Colonic mucosa (tissue), 4 donors: ENCODE measurements around the gene CAMSAP1. TPM values are rescaled to one million over a fixed set of nuclear protein-coding genes. Genes with fewer than 3 reads are reported as not detected.

Experiments used
- DNase-seq: peaks from one replicate; pipeline ENCODE4 v3.0.0-alpha.2; 2020
- H3K27ac ChIP-seq: fragments of 200-600 bp; one replicate; pipeline ENCODE4 v1.8.0; 2021
- H3K27me3 ChIP-seq: fragments of 200-600 bp; one replicate; pipeline ENCODE4 v1.8.0; 2021
- H3K36me3 ChIP-seq: fragments of 200-600 bp; one replicate; pipeline ENCODE4 v1.8.0; 2021
- H3K4me1 ChIP-seq: fragments of 200-600 bp; one replicate; pipeline ENCODE4 v1.8.0; 2021; ENCODE audit warnings: mild to moderate bottlenecking
- H3K4me3 ChIP-seq: fragments of 200-600 bp; one replicate; pipeline ENCODE4 v1.8.0; 2021
- H3K9ac ChIP-seq, 2 donors: one replicate each; pipeline ENCODE4 v1.7.0; 2013; ENCODE audit warnings: control low read depth in 2 of 2, low read depth in 2 of 2, low read length in 2 of 2
- H3K9me3 ChIP-seq: fragments of 200-600 bp; one replicate; pipeline ENCODE4 v1.8.0; 2021
- intact Hi-C: fragments of 100-400 bp; cut with DNase I; formaldehyde crosslinking; loops from one replicate; pipeline ENCODE4 v1.14.1; 2022
- total RNA-seq, 2 donors: library from RNA; stranded (reverse); fragmentation: NEBNext Ultra II Directional in 1 of 2; extraction: Animal tissue kit (Norgen Biotek cat#: 25700) in 1 of 2; gene quantifications; one replicate each; pipeline ENCODE4 v1.2.1, GENCODE V29; 2021
- TF ChIP-seq, protein P1 (sequence below): fragments of 200-600 bp; IDR thresholded peaks from one replicate; pipeline ENCODE4 v1.8.0; 2022; ENCODE audit warnings: antibody characterized with exemption, mild to moderate bottlenecking
- donor health status: healthy.
- donor health status: DM: no; HTN: no; CAD: no.
- donor health status: DM: no; HTN: no; CAD: no.

CAMSAP1 gene
- total RNA-seq, 2 donors from 2014 or later = 14.0 to 14.4 TPM

DNA sequence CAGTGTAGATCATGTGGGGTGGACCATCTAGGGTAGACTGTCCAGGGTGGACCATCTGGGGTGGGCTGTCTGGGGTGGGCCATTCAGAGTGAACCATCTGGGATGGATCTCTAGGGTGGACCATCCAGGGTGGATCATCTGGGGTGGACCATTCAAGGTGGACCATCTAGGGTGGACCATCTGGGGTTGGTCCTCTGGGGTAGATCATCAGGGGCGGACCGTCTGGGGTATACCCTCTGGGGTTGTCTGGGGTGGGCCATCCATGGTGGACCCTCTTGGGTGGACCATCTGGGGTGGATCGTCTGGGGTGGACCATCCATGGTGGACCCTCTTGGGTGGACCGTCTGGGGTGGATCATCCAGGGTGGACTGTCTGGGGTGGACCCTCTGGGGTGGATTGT lies 141.1 kb downstream of the CAMSAP1 start:
- H3K27me3 ChIP-seq = no peaks in the 10 kb centered on the region
- DNase-seq = no peak
- intact Hi-C loops = no loop called here
- no peak overlapping the region for H3K4me3 ChIP-seq
- no peaks in the 10 kb centered on the region for H3K4me1 ChIP-seq
- H3K27ac ChIP-seq = no peak overlapping the region
- TF ChIP-seq, protein P1, sequence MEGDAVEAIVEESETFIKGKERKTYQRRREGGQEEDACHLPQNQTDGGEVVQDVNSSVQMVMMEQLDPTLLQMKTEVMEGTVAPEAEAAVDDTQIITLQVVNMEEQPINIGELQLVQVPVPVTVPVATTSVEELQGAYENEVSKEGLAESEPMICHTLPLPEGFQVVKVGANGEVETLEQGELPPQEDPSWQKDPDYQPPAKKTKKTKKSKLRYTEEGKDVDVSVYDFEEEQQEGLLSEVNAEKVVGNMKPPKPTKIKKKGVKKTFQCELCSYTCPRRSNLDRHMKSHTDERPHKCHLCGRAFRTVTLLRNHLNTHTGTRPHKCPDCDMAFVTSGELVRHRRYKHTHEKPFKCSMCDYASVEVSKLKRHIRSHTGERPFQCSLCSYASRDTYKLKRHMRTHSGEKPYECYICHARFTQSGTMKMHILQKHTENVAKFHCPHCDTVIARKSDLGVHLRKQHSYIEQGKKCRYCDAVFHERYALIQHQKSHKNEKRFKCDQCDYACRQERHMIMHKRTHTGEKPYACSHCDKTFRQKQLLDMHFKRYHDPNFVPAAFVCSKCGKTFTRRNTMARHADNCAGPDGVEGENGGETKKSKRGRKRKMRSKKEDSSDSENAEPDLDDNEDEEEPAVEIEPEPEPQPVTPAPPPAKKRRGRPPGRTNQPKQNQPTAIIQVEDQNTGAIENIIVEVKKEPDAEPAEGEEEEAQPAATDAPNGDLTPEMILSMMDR = no peak
- no peak overlapping the region for H3K9ac ChIP-seq
- no peaks in the 10 kb centered on the region for H3K9me3 ChIP-seq
- H3K36me3 ChIP-seq = no peaks in the 10 kb centered on the region

DNA sequence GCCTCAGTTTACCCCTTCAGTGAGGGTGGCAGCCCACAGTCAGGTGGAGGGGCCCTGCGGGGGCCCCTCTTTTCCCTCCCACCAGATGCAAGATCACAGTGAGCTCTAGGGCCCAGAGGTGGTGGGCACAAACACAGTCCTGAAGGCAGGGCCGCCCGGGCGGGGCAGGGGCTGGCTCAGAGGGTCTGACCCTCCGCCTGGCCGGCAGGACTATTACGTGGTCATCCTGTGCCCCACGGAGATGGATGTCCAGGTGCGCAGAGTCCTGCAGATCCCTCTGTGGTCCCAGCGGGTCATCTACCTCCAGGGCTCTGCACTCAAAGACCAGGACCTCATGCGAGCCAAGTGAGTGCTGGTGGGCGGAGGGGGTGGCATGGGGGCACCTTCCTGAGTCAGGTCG lies 141.9 kb downstream of the CAMSAP1 start:
- DNase-seq = no peak
- intact Hi-C loops = no loop called here
- no peaks in the 10 kb centered on the region for H3K9me3 ChIP-seq
- H3K27ac ChIP-seq = no peak overlapping the region
- no peak overlapping the region for H3K4me3 ChIP-seq
- no peak overlapping the region for H3K9ac ChIP-seq
- no peaks in the 10 kb centered on the region for H3K27me3 ChIP-seq
- H3K4me1 ChIP-seq = no peaks in the 10 kb centered on the region
- TF ChIP-seq, protein P1 = no peak
- H3K36me3 ChIP-seq = no peaks in the 10 kb centered on the region

DNA sequence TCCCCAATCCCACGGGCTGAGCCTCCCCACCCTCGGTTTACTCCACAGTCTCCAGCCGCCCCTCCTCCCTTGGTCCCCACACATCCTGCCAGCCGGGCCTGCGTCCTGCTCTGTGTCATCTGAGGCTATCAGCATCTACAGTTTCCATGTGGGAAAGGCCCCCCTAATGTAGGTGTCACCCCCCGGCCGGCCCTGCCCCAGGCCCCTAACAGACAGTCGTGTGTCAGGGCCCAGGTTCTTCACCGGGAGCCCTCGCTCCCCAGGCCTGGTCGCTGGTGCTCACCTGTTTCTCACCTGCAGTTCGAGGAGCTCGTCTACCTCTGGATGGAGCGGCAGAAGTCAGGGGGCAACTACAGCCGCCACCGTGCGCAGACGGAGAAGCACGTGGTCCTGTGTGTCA lies 142.6 kb downstream of the CAMSAP1 start:
- Histone ChIP-seq H3K4me3 (no peak overlapping the region), H3K9me3 (no peaks in the 10 kb centered on the region), H3K27me3 (no peaks in the 10 kb centered on the region), H3K9ac (no peak overlapping the region), H3K27ac (no peak overlapping the region), H3K36me3 (no peaks in the 10 kb centered on the region), H3K4me1 (no peaks in the 10 kb centered on the region)
- TF ChIP-seq, protein P1 = no peak
- no peak for DNase-seq
- intact Hi-C loops = no loop called here

DNA sequence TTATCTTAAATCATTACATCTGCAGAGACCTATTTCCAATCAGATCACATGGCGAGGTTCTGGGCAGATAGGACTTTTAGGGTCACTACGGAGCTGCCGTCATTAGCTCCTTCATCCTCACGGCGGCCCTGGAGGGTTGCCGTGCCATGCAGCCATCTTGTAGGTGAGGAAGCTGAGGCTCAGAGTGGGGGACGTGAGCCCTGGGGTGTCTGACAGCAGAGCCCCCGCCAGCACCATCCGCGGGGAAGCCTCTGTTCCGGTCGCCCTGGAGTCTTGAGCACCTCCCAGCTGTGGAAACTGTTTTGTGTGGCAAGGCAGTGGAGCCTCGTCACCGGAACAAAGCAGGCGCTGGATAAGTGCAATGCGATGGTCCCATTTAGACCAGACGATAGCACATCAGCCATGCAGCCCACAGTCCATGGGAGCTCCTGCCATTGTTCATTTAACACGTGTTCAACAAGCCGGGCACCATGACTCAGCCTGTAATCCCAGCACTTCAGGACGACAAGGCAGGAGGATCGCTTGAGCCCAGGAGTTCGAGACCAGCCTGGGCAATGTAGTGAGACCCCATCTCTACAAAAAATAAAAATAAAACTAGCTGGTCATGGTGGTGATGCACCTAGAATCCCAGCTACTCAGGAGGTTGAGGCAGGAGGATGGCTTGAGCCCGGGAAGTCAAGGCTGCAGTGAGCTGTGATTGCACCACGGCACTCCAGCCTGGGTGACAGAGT lies 143.5 kb downstream of the CAMSAP1 start:
- DNase-seq = no peak
- intact Hi-C loops = no loop called here

DNA sequence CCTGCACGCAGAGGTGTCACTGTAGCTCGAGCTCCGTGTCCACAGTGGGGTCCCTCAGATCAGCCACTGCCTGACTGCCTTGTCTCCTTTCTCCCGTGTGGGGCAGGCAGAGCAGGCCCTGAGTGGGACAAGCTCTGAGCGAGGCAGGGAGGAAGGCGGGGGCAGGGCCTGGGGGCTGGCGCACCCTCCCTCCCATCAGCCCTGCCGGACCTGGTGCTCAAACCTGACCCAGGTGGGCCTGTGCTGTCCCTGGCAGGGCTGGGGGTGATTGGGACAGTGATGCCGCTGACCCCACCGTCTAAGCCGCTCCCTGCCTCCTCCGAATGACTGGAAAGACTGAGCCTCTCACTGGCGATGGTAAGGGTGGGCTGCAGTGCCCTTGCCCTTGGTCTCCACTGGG lies 144.4 kb downstream of the CAMSAP1 start:
- Histone ChIP-seq H3K4me3 (no peak overlapping the region), H3K27ac (no peak overlapping the region), H3K36me3 (no peaks in the 10 kb centered on the region), H3K9ac (no peak overlapping the region), H3K9me3 (no peaks in the 10 kb centered on the region), H3K4me1 (no peaks in the 10 kb centered on the region), H3K27me3 (no peaks in the 10 kb centered on the region)
- no peak for DNase-seq
- TF ChIP-seq, protein P1 = no peak
- intact Hi-C loops = no loop called here

More for the DNA sequence above, 143.5 kb downstream of the CAMSAP1 start:
- H3K4me1 ChIP-seq = no peaks in the 10 kb centered on the region
- no peak overlapping the region for H3K4me3 ChIP-seq
- TF ChIP-seq, protein P1 = no peak
- H3K27ac ChIP-seq = no peak overlapping the region
- H3K27me3 ChIP-seq = no peaks in the 10 kb centered on the region
- H3K9me3 ChIP-seq = no peaks in the 10 kb centered on the region
- H3K36me3 ChIP-seq = no peaks in the 10 kb centered on the region
- H3K9ac ChIP-seq = no peak overlapping the region
